Ovary (tissue), 3 donors: ENCODE data around the gene STX16.

Experiments used
- EP300 ChIP-seq: sonication (generic); formaldehyde crosslinking; IDR thresholded peaks from one replicate; pipeline ENCODE4 v1.6.1; 2017; ENCODE audit warnings: antibody characterized with exemption
- POLR2A ChIP-seq: fragments of 450-650 bp; IDR thresholded peaks from one replicate; pipeline ENCODE4 v1.6.1; 2017; ENCODE audit warnings: antibody characterized with exemption, mild to moderate bottlenecking, moderate library complexity
- TF ChIP-seq, protein P1 (sequence below), 3 donors: fragments of 450-650 bp in 2 of 3; fragments of 200-600 bp in 1 of 3; IDR thresholded peaks; one replicate each; pipeline versions ENCODE4 v1.5.1 to v1.8.0; 2016 to 2022; ENCODE audit warnings: antibody characterized with exemption in 3 of 3, mild to moderate bottlenecking in 1 of 3
- donor health status: DM: no; HTN: no; CAD: no.

DNA sequence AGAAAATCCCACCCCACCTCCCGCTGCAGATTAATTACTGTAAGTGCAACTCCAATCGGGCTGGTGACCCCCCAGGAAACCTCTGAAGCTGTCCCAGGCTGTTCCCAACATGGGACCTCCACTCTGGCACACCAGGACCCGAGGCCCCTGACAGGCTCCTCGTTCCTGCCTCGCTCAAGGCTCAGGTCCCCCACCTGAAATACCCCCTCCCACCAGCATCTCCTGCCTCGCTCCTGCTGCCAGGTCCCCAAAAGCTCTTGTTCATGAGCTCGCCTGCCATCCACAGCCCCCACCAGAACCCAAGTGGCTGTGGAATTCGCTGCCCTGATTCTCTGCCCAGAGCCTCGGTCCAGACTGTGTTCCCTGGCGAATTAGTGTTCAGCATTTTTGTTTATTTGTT, 67.6 kb downstream of the STX16 start:
- TF ChIP-seq, protein P1, sequence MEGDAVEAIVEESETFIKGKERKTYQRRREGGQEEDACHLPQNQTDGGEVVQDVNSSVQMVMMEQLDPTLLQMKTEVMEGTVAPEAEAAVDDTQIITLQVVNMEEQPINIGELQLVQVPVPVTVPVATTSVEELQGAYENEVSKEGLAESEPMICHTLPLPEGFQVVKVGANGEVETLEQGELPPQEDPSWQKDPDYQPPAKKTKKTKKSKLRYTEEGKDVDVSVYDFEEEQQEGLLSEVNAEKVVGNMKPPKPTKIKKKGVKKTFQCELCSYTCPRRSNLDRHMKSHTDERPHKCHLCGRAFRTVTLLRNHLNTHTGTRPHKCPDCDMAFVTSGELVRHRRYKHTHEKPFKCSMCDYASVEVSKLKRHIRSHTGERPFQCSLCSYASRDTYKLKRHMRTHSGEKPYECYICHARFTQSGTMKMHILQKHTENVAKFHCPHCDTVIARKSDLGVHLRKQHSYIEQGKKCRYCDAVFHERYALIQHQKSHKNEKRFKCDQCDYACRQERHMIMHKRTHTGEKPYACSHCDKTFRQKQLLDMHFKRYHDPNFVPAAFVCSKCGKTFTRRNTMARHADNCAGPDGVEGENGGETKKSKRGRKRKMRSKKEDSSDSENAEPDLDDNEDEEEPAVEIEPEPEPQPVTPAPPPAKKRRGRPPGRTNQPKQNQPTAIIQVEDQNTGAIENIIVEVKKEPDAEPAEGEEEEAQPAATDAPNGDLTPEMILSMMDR (IDR thresholded peaks at IDR 0.05) = no peak
- TF ChIP-seq POLR2A (no peak), EP300 (no peak)
